Embryonic facial prominence (tissue), 1 donor: ENCODE data around the gene CFAP74.

Experiments
- DNase-seq: peaks from one replicate; pipeline ENCODE4 v3.0.0-alpha.2; 2016; ENCODE audit errors: extremely low spot score

The CFAP74 gene

DNA sequence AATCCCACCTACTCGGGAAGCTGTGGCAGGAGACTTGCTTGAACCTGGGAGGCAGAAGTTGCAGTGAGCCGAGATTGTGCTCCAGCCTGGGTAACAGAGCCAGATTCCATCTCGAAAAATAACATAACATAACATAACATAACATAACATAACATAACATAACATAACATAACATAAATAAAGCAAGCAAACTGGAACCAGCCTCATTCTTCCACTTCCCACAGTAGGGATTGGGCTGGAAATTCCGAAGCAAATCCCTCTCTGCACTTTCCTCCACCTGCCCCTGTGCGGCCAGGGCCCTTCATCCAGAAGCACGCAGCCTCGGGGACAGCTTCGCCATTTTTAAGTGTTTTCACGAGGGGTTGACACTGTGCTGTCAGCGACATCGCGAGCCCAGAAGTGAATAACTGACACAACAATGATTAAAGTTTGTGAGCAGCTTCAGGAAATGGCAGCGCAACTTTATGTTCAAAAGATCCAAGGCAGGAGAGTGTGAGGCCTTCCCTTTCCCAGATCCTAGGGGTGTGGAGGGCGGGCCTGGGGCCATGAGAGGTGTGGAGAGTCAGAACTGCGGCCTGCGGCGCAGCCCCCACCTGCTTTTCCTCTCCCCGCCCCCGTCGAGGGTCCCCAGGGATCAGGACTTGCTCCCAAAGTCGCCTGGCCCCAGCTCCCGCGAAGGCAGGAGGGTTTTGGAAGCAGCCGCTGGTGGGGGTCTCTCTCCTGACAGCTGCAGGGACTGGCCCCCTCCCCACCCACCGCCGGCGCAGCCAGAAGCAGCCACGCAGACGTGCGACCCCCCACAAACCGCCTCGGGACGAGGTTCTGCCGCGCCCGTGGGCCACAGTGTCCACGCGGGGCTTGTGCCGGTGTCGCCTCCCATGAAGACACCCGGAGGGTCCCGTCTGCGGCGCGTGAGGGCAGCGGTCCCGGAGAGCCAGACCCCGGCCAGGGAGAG, 14.9 kb upstream of the CFAP74 start:
- DNase-seq, result no peak

DNA sequence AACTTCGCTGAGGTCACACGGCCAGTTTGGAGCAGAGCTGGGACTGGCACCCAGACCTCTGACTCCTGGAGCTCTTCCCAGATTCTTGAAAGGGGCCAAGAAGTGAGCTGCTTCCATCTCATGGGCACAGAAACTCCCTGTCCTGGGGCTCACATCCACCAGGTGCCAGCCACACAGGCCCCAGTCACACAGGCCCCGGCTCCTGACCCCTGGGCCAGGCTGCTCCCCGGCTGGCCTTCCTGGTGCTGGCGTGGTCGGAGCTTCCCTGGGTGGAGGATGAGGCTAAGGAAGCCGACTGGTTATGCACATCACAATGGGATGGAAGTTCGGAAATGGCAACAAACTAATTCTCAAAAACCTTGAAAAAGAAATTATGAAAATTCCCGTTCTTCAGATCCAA, 12.5 kb upstream of the CFAP74 start:
- DNase-seq, result no peak

DNA sequence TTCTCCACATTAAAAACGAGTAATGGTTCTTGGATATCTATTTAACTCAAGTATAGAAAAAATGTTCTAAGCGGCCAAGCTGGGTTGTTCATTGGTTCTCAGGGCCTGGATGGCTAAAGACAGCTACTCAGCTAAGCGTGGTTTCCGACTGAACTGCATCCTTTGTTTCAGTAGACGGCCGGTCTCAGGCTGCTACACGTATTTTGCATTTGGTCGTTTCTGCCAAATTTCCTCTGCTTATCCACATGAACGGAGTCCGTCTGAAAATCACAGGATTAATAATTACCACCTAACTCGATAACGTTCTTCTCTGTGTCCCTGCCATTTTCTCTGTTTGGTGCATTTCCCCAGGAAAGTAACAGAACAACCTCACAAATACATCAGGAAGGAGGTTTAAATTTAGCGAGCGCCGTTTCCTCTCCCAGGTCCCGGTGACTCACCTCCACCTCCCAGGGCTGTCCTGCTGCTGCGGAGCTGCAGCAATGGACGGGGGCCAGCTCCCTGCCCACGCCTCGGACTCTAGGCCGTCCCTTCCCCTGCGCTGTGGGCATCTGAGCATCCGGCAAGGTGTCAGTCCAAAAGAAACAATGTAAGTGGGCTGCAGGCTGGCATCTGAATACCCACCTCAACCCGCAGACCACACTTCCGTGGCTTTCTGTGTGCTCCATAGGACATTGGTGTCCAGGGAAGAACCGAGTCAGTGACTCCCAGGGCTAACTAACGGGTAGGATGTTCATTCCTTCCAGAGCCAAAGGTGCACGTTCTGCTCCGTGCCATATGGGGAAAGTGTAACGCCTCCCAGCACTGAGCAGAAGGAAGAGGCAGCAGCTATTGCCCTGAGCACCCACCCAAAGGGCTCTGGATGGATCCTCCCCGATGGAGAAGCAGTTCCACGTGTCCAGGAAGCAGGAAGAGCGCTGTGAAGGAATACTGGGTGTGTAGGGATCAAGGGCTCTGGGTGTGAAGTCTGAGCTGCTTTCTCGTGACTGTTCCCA, 11.5 kb upstream of the CFAP74 start:
- DNase-seq, result no peak

DNA sequence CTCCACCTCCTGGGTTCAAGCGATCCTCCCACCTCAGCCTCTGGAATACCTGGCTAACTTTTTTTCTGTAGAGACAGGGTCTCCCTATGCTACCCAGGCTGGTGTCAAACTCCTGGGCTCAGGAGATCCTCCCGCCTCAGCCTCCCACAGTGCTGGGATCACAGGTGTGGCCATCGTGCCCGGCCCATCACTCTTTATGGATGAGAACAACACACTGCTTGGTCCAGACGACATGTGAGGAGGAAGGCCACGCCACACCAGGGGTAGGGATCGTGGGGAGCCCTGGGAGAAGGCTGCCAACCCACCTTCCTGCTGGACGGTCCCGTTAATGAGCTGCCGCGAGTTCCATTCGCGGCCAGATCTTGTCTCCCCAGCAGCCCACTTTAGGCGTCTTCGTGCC, 10.6 kb upstream of the CFAP74 start:
- no peak for DNase-seq

DNA sequence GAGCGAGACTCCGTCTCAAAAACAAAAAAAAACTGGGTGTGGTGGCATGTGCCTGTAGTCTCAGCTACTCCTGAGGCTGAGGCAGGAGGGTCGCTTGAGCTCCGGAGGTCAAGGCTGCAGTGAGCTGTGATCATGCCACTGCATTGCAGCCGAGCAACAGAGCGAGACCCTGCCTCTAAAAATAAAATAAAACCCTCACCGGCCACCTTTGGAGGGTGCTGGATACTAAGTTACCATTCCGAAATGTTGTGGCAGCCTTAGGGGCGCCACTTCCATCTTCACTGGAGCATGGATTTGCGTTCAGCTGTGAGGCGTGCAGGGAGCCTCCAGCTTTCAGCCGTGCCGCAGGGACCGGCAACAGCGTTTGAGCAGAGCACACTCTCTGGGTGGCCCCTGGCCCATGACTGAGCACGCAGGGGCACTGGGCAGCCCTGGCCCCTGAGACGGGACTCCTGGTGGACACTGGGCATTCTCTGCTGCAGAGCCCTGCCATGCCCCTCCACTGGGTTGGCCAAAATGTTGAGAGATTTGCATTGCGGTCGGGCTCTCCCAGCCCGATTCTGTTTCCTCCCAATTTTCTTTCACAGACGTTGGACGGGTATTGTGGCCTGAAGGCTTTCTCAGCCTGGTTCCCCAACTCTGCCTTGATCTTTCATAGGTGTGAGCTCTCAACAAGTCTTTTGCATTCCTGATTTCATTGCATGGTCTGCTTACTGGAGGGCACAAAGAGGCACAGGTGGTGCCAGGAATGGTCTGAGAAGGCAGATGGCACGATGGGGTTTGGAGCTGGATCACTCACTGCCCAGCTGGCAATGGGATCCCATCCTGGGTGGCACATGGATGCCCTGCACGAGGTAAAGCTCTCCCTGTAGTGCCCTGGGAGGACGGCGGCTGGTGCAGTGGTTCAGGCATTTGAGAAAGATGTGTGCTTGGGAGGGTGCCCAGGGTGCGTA, 5.8 kb upstream of the CFAP74 start:
- no peak for DNase-seq

DNA sequence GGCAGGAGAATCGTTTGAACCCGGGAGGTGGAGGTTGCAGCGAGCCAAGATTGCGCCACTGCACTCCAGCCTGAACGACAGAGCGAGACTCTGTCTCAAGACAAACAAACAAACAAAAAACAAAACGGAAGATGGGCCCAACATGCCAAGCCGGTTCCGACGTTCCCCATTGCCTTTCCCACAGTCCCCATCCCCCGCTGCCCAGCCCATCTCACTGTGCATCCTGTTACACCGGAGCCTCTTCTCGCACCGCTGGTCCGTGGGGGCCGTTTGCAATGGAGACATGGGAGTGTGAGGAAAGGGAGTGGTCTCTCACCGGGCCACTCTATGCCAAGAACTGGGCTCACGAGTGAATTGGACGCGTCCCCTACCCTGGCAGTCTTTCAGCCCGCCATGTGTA, 1.3 kb upstream of the CFAP74 start:
- no peak for DNase-seq

DNA sequence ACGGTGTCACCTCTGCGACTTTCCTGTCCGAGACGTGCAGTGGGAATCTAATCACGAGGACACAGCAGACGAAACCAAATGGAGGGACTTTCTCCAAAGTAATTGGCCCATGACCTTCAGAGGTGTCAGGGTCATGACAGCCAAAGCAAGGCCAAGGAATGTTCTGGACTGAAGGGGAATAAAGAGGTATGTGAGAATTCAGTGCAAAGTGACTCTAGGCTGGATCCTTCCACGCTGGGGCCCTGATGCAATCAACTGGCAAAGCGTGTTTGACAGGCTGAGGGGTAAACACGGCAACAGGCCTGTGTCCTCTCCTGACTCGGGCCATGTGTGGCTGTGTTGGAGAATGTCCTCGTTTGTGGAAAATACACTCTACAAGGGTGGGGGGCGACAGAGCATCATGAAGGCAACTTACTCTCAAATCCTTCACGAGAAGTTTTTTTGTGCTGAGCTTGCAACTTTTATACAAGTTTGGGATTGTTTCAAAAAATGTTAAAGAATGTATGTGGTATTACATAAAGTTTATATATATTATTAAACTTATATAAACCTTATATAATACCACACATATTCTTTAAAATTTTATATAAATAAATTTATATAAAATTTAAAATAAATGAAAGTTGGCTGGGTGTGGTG, 1.7 kb downstream of the CFAP74 start:
- DNase-seq, result no peak

DNA sequence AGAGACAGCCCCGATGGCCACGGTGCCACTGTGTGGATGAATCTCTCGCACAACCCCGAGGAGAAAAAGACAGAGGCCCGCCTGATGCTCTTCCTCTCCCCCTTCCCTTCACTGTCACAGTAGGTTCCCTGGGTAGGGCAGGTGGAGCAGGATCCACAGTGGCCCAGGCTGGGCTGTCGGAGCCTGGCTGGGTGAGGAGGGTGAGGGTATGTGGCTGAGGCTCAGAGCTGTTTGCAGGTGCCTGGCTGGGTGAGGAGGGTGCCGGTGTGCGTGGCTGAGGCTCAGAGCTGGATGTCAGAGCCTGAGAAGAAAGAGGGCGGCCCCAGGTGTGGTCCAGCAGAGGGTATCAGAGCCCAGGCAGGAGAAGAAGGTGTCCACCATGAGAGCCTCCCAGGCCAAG, 2.7 kb downstream of the CFAP74 start:
- no peak for DNase-seq

DNA sequence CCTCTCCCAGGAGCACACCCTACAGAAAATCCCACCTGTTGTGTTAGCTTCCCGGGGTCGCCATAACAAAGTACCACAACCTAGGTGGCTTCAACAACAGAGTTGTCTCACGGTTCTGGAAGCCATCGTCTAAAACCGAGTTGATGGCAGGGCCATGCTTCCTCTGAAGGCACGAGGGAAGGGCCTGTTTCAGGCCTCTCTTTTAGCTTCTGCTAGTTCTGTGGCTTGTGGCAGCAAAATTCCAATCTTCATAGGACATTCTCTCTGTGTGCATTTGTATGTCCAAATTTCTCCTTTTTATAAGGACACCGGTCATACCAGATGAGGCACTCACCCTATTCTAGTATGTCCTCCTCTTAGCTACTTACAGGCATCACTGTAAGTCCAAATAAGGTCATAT, 3.2 kb downstream of the CFAP74 start:
- DNase-seq, result no peak

DNA sequence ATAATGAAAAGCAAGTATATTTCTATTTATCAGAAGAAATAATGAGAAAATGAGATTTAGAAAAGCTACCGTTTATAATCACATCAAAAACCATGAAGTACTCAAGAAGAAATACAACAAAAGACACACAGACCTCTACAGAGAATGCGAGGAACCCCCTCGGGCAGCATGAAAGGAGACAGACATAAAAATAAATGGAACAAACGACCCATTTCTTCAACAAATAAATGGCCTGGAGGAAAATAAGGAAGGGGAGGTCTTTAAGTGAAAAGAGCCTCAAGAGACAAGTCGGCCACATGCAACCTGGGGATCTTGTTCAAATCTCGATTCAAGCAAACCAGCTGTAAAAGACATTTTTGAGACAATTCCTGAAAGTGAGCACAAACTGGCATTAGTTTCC, 6.0 kb downstream of the CFAP74 start:
- no peak for DNase-seq

DNA sequence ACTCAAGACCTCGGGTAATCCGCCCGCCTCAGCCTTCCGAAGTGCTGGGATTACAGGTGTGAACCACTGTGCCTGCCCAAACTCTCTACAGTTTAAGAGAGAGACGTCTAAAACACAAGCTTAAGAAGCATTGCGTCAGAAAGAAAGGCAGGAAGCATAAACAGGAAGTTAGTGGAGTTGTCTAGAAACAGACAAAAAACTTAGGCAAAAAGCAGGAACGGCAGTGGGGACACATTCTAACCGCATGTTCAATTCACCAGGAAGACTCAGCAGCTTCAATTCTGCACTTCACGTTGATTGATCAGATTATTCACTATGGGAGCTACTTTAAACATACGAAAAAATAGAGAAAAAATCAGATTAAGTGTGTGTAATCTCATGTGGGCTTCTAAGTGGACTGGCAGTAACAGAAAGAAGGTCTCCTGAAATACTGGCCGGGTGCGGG, 7.4 kb downstream of the CFAP74 start:
- no peak for DNase-seq

DNA sequence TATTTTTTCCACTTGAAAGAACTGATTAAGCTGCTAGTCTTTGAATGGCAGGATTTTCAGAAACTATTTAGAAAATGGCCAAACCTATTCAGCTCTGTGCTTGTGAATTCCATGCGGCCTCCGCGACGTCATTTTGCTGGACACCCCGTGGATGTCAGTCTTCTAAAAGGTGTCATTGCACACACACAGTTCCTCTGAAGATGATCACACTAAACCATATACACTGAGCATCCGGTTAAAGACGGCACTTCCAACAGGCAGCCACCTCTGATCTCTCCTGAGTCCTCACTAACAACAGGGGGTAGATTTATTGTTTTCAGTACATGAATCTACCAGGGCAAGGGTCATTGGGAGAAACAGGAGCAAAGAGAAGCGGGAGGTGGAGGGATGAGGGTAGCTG, 9.1 kb downstream of the CFAP74 start:
- no peak for DNase-seq

DNA sequence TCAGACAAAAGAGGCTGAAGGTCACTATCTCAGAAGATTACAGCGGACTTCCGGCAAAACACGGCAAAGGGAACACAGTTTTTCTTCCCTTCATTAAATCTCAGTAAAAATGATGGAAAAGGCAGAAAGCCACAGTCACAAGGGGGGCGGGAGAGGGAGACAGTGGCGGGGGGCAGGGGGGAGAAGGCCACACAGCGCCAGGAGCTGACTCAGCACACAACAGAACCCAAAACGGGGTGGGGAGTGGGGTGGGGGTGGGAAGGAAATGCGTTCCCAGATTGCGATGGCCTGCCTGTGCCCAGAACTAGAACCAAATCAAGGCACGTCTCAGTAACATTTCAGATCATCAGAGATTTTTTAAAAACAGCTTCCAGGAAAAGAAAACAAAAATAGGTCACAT, 13.4 kb downstream of the CFAP74 start:
- DNase-seq, result no peak

DNA sequence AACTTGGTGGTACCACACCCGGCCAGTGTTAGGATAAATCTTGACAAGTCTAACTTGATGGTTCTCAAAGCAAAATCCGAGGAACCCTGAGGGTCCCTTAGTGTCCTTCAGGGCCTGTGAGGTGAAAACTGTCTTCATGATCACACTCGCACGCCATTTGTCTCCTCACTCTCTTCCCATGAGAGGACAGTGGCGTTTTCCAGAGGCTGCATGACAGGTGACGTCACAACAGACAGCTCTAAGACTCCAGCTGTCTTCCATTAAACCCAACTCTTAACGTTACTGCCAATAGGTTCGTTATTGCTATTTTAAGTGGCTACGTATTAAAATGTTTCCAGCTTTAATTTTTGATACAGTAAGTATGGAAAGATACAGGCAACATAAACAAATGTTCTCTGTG, 13.8 kb downstream of the CFAP74 start:
- no peak for DNase-seq

DNA sequence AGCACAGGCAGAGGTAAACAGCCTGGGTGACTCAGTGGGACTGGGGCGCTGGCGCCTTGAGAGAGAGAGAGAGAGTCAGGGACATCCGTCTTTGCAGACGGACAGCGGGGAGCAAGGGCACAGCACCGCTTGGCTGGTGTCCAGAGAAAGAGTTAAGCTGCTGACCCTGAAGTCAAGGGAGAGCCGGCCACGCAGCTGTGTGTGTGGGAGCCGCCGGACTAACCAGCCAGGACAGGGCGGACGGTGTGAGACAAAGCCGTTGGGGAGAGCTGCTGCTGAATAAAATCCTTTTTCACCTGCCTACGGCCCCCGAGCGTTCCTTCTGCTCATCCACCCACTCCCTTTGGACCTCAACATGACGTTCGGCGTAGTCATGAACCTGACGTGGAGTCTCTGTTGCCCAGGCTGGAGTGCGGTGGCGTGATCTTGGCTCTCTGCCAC, 14.5 kb downstream of the CFAP74 start:
- no peak for DNase-seq

DNA sequence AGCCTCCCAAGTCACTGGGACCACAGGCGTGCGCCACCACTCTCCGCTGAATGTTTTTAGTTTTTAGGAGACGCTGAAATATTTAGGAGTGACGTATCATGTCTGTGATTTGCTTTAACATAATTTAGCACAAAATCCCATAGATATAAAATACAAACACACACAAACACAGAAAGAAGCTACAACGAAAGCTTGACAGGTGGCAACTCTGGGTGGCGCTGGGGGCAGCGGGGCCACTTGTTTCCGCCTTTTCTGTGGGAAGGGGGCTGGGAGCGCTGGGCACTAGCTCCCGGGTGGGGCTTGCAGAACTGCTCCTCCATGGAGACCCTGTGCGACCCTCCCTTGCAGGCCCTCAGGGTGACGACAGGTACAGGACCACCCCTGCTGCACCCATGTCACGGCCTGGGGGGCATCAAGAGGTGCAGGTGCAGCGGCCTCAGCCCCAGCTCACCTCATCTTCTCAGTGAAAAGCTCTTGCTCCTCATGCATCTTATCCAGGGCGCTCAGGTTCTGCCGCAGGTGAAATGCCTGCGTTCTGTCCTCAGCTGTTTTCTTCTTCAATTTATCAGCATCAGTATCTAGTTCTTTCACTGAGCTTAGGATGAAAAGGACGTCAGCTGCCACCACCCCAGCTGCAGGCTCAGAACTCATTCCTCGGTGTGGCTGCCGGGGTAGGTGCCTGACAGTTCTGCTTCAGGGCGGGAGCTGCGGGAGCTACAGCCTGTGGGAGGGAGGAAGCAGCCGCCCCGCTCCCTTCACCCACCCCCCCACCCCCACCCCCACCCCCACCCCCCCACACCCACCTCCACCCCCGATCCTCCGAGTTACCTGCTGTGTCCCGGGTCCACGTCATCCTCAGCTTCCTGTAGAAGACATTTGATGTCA, 15.3 kb downstream of the CFAP74 start:
- no peak for DNase-seq

DNA sequence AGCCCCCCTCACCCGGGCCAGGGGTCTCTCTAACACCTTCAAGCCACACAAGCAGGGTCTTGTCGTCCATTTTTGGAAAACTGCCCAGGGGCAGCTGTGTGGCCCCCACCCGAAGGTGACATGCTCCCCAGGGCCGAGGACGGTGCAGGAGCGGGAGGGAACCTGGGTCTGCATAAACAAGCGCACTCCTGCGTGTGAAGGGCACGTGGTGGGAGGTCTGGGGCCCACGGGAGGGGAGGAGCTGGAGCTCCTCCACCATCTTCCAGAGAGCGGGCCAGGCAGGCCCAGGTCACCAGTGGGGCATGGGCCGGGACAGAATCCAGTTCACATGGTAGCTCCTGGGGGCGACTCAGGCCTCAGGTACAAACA, 16.5 kb downstream of the CFAP74 start:
- no peak for DNase-seq

DNA sequence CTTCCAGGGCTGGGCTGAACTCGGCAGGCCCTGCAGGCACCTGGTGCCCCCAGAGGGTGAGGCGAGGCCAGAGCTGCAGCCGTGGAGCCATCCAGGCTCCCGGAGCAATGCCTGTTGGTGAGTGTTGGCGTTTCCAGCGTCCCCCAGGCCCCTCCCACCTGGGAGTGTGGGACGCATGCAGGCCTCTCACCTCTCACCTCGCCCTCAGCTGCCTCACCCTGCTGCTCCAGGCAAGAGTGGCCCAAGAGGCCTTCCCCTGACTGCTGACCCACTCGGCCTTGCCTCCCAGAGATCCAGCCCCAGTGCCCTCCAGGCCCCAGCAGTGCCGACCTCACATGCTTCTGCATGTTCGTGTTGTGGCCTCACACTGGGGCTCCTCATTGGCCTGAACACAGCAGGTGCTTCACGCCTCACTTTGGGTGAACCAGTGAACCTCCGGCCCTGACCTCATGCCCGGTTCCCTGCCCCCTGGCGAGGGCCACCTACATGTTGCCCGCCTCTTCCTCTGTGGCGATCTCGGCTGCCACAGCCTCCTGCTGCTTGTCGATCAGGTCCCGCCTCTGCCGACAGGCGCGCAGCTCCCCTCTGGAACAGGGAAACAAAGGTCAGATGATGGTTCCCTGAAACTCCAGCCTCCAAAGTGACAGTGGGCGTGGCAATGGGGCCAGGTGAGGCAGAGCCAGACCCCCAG, 17.0 kb downstream of the CFAP74 start:
- no peak for DNase-seq

DNA sequence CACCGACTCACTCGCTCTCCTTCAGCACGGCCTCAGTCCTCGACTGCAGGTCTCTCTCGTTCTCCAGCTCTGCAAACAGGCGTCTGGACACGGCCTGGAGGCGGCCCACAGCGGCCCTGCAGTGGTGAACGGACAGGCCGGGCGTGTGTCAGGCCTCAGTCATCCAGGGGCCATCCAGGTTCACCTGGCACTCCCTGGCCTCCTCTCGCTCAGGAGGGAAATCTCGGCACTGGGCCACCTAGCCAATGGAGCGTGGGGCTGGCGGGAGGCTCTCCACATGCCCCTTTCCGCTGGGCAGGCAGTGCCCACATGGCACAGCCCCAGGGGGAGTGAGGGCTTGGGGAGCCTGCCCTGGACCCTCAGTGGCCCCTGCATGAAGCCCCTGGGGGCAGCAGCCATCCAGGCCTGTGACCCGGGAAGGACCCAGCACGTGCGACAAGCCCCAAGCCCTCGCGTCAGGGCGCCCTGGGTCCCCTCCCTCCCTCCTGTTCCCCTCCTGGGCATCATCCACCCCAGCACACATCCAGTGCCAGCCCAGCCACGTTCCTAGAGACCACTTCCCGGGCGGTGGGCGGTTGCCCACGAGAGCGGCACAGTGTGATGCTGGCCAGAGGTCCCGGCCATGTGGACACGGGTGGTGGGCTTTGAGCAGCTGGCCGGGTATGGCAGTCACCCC, 18.1 kb downstream of the CFAP74 start:
- DNase-seq, result no peak
